Liver (tissue), 9 donors: ENCODE data around the gene PHTF2. TPM values are rescaled to one million over a fixed set of nuclear protein-coding genes. Genes with fewer than 3 reads are reported as not detected.

Source experiments
- DNase-seq: peaks from one replicate; pipeline ENCODE4 v3.0.0-alpha.2; 2017; ENCODE audit warnings: low spot score
- H3K27ac ChIP-seq, 2 donors: one replicate each; pipeline ENCODE4 v1.7.0; 2013; ENCODE audit warnings: inconsistent platforms in 2 of 2, low read length in 2 of 2, control low read depth in 1 of 2, low read depth in 1 of 2, mild to moderate bottlenecking in 1 of 2
- H3K27me3 ChIP-seq, 4 donors: one replicate each; pipeline versions ENCODE4 v1.6.1 to v1.7.0; 2013; ENCODE audit warnings: low read length in 3 of 4, inconsistent platforms in 1 of 4, mild to moderate bottlenecking in 1 of 4, moderate library complexity in 1 of 4; ENCODE audit not compliant: control insufficient read depth in 4 of 4, insufficient read depth in 4 of 4
- H3K36me3 ChIP-seq, 4 donors: one replicate each; pipeline versions ENCODE4 v1.6.1 to v1.7.0; 2013; ENCODE audit warnings: low read length in 3 of 4, mild to moderate bottlenecking in 3 of 4, low read depth in 1 of 4, moderate library complexity in 1 of 4; ENCODE audit not compliant: control insufficient read depth in 4 of 4, insufficient read depth in 3 of 4
- H3K4me1 ChIP-seq, 4 donors: one replicate each; pipeline versions ENCODE4 v1.6.1 to v1.7.0; 2013; ENCODE audit warnings: low read length in 3 of 4, mild to moderate bottlenecking in 3 of 4, moderate library complexity in 1 of 4; ENCODE audit not compliant: control insufficient read depth in 4 of 4, insufficient read depth in 4 of 4
- H3K4me3 ChIP-seq, 3 donors: one replicate each; pipeline versions ENCODE4 v1.6.1 to v1.7.0; 2013; ENCODE audit warnings: low read length in 3 of 3, control low read depth in 1 of 3, low read depth in 1 of 3, mild to moderate bottlenecking in 1 of 3
- H3K9ac ChIP-seq, 2 donors: one replicate each; pipeline ENCODE4 v1.7.0; 2013; ENCODE audit warnings: low read length in 2 of 2, mild to moderate bottlenecking in 2 of 2, moderate library complexity in 2 of 2, control low read depth in 1 of 2, low read depth in 1 of 2
- H3K9me3 ChIP-seq, 4 donors: one replicate each; pipeline versions ENCODE4 v1.6.1 to v1.7.0; 2013; ENCODE audit warnings: low read length in 3 of 4; ENCODE audit not compliant: control insufficient read depth in 4 of 4
- EGR1 ChIP-seq, 2 donors: IDR thresholded peaks; 2 replicates each; pipeline ENCODE4 v1.6.1; 2016 to 2018; ENCODE audit warnings: antibody characterized with exemption in 2 of 2, low read depth in 2 of 2
- FOXA1 ChIP-seq: IDR thresholded peaks from 2 replicates; pipeline ENCODE4 v1.6.1; 2016; ENCODE audit warnings: antibody characterized with exemption
- FOXA2 ChIP-seq: IDR thresholded peaks from 2 replicates; pipeline ENCODE4 v1.6.1; 2016; ENCODE audit warnings: antibody characterized with exemption
- GABPA ChIP-seq, 2 donors: IDR thresholded peaks in 1 of 2; conservative IDR thresholded peaks in 1 of 2; 2 replicates each; pipeline ENCODE4 v1.6.1; 2016; ENCODE audit warnings: antibody characterized with exemption in 2 of 2, mild to moderate bottlenecking in 1 of 2, moderate library complexity in 1 of 2
- HNF4A ChIP-seq, 2 donors: conservative IDR thresholded peaks; 2 replicates each; pipeline ENCODE4 v1.6.1; 2016; ENCODE audit warnings: antibody characterized with exemption in 2 of 2, mild to moderate bottlenecking in 2 of 2
- HNF4G ChIP-seq: IDR thresholded peaks from 2 replicates; pipeline ENCODE4 v1.6.1; 2016; ENCODE audit warnings: antibody characterized with exemption
- JUND ChIP-seq, 2 donors: IDR thresholded peaks; 2 replicates each; pipeline ENCODE4 v1.6.1; 2016; ENCODE audit warnings: antibody characterized with exemption in 2 of 2
- NR2F2 ChIP-seq: IDR thresholded peaks from 2 replicates; pipeline ENCODE4 v1.6.1; 2016; ENCODE audit warnings: antibody characterized with exemption
- RAD21 ChIP-seq, 2 donors: IDR thresholded peaks; 2 replicates each; pipeline ENCODE4 v1.6.1; 2016; ENCODE audit warnings: antibody characterized with exemption in 2 of 2, mild to moderate bottlenecking in 2 of 2
- RXRA ChIP-seq, 2 donors: IDR thresholded peaks; 2 replicates each; pipeline ENCODE4 v1.6.1; 2017 to 2018; ENCODE audit warnings: antibody characterized with exemption in 2 of 2, mild to moderate bottlenecking in 1 of 2
- SP1 ChIP-seq: IDR thresholded peaks from 2 replicates; pipeline ENCODE4 v1.6.1; 2018; ENCODE audit warnings: antibody characterized with exemption, mild to moderate bottlenecking
- TAF1 ChIP-seq: conservative IDR thresholded peaks from 2 replicates; pipeline ENCODE4 v1.6.1; 2016; ENCODE audit warnings: antibody characterized with exemption, mild to moderate bottlenecking
- YY1 ChIP-seq: IDR thresholded peaks from 2 replicates; pipeline ENCODE4 v1.6.1; 2016; ENCODE audit warnings: antibody characterized with exemption, mild to moderate bottlenecking
- WGBS: extraction: QIAGEN DNeasy Blood & Tissue Kit; methylation state at CpG from one replicate; pipeline ENCODE4 v1.1.7; 2013; 5-methylcytosine and 5-hydroxymethylcytosine counted together
- polyA plus RNA-seq, 2 donors: library from polyadenylated mRNA; stranded (reverse) in 1 of 2; unstranded in 1 of 2; fragments of 200-250 nt in 1 of 2; fragments of >200 nt in 1 of 2; fragmentation: Nextera tagmentation in 1 of 2; extraction: Ambion mirVana in 1 of 2; gene quantifications; one replicate each; pipeline versions ENCODE4 v1.2.1 to v1.2.3, GENCODE V29; 2013 to 2015
- total RNA-seq, 2 donors: library from RNA; depleted of rRNA; stranded (reverse); fragments of >200 nt; gene quantifications; one replicate each; pipeline ENCODE4 v1.2.3, GENCODE V29; 2014
- TF ChIP-seq, protein P1 (sequence below): IDR thresholded peaks from 2 replicates; pipeline ENCODE4 v1.6.1; 2016; ENCODE audit warnings: antibody characterized with exemption, mild to moderate bottlenecking
- TF ChIP-seq, protein P2 (sequence below): IDR thresholded peaks from 2 replicates; pipeline ENCODE4 v1.6.1; 2016; ENCODE audit warnings: antibody characterized with exemption
- TF ChIP-seq, protein P3 (sequence below): IDR thresholded peaks from 2 replicates; pipeline ENCODE4 v1.6.1; 2016; ENCODE audit warnings: antibody characterized with exemption
- TF ChIP-seq, protein P4 (sequence below): IDR thresholded peaks from 2 replicates; pipeline ENCODE4 v1.6.1; 2016; ENCODE audit warnings: antibody characterized with exemption
- TF ChIP-seq, protein P5 (sequence below): fragments of 150-350 bp; IDR thresholded peaks from 2 replicates; pipeline ENCODE4 v1.5.1; 2017; ENCODE audit warnings: improper control_type of control experiment, low read depth, low read length; ENCODE audit not compliant: missing input control
- donor health status: healthy.
- donor health status: healthy.
- donor health status: healthy.
- donor health status: healthy.
- donor health status: healthy.

The PHTF2 gene
- total and polyA plus RNA-seq, 4 donors, result 2.2 to 7.3 (median 4.7) TPM

DNA sequence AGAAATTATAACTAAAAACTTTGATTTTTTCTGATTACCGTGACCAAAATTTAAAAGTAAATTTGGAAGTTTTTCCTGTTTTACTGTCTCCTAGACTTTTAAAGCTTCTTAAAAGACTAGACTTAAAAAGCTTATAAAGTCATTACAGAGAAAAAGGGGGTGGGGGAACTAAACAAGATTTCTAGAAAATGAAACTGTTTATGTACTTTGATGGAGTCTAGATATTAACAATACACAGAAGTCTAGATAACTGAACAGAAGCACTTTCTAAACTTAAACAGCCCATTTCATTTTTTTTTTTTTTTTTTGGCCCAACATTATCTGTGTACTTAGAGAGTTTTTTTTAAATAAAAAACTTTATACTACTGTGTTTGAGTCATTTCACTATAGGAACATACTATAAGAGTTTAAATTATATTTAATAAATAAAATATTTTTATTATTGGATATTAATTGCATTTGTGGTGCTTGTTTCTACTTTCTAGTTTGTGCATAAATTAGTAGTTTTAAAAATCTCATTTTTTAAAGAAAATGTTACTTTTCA, 98.5 kb downstream of the PHTF2 start:
- 98% methylated on average over 1 of the region's 1 CpG for WGBS
- TF ChIP-seq RAD21 (IDR thresholded peaks at IDR 0.05) (no peak), EGR1 (IDR thresholded peaks at IDR 0.05; ENCODE audit: low read depth in 2 of 2) (no peak), NR2F2 (no peak), YY1 (no peak), FOXA1 (no peak), HNF4G (no peak), TAF1 (no peak), JUND (IDR thresholded peaks at IDR 0.05) (no peak), RXRA (IDR thresholded peaks at IDR 0.05) (no peak), HNF4A (conservative IDR thresholded peaks at IDR 0.05) (no peak), SP1 (no peak), FOXA2 (no peak), GABPA (IDR thresholded peaks at IDR 0.05 in 1 of 2, conservative IDR thresholded peaks at IDR 0.05 in 1 of 2) (no peak)
- TF ChIP-seq, protein P1, sequence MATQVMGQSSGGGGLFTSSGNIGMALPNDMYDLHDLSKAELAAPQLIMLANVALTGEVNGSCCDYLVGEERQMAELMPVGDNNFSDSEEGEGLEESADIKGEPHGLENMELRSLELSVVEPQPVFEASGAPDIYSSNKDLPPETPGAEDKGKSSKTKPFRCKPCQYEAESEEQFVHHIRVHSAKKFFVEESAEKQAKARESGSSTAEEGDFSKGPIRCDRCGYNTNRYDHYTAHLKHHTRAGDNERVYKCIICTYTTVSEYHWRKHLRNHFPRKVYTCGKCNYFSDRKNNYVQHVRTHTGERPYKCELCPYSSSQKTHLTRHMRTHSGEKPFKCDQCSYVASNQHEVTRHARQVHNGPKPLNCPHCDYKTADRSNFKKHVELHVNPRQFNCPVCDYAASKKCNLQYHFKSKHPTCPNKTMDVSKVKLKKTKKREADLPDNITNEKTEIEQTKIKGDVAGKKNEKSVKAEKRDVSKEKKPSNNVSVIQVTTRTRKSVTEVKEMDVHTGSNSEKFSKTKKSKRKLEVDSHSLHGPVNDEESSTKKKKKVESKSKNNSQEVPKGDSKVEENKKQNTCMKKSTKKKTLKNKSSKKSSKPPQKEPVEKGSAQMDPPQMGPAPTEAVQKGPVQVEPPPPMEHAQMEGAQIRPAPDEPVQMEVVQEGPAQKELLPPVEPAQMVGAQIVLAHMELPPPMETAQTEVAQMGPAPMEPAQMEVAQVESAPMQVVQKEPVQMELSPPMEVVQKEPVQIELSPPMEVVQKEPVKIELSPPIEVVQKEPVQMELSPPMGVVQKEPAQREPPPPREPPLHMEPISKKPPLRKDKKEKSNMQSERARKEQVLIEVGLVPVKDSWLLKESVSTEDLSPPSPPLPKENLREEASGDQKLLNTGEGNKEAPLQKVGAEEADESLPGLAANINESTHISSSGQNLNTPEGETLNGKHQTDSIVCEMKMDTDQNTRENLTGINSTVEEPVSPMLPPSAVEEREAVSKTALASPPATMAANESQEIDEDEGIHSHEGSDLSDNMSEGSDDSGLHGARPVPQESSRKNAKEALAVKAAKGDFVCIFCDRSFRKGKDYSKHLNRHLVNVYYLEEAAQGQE, result no peak
- TF ChIP-seq, protein P2, sequence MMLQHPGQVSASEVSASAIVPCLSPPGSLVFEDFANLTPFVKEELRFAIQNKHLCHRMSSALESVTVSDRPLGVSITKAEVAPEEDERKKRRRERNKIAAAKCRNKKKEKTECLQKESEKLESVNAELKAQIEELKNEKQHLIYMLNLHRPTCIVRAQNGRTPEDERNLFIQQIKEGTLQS, result no peak
- TF ChIP-seq, protein P3, sequence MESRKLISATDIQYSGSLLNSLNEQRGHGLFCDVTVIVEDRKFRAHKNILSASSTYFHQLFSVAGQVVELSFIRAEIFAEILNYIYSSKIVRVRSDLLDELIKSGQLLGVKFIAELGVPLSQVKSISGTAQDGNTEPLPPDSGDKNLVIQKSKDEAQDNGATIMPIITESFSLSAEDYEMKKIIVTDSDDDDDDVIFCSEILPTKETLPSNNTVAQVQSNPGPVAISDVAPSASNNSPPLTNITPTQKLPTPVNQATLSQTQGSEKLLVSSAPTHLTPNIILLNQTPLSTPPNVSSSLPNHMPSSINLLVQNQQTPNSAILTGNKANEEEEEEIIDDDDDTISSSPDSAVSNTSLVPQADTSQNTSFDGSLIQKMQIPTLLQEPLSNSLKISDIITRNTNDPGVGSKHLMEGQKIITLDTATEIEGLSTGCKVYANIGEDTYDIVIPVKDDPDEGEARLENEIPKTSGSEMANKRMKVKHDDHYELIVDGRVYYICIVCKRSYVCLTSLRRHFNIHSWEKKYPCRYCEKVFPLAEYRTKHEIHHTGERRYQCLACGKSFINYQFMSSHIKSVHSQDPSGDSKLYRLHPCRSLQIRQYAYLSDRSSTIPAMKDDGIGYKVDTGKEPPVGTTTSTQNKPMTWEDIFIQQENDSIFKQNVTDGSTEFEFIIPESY, result no peak
- TF ChIP-seq, protein P4, sequence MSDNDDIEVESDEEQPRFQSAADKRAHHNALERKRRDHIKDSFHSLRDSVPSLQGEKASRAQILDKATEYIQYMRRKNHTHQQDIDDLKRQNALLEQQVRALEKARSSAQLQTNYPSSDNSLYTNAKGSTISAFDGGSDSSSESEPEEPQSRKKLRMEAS, result no peak
- TF ChIP-seq, protein P5, sequence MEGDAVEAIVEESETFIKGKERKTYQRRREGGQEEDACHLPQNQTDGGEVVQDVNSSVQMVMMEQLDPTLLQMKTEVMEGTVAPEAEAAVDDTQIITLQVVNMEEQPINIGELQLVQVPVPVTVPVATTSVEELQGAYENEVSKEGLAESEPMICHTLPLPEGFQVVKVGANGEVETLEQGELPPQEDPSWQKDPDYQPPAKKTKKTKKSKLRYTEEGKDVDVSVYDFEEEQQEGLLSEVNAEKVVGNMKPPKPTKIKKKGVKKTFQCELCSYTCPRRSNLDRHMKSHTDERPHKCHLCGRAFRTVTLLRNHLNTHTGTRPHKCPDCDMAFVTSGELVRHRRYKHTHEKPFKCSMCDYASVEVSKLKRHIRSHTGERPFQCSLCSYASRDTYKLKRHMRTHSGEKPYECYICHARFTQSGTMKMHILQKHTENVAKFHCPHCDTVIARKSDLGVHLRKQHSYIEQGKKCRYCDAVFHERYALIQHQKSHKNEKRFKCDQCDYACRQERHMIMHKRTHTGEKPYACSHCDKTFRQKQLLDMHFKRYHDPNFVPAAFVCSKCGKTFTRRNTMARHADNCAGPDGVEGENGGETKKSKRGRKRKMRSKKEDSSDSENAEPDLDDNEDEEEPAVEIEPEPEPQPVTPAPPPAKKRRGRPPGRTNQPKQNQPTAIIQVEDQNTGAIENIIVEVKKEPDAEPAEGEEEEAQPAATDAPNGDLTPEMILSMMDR, result no peak
- H3K27me3 ChIP-seq, result no peaks in the 10 kb centered on the region
- H3K4me1 ChIP-seq, result no peaks in the 10 kb centered on the region
- peaks cover 0 to 1% (median 0%) of the 10 kb centered on the region in 4 donors for H3K36me3 ChIP-seq
- H3K4me3 ChIP-seq, result no peak overlapping the region
- H3K27ac ChIP-seq, result no peak overlapping the region
- DNase-seq, result no peak
- H3K9me3 ChIP-seq, result no peaks in the 10 kb centered on the region
- H3K9ac ChIP-seq, result no peak overlapping the region
